Testis (tissue), 2 donors: ENCODE measurements around the gene AHDC1.

Source experiments
- CTCF ChIP-seq, 3 experiments: fragments of 450-650 bp in 2 of 3; fragments of 200-600 bp in 1 of 3; sonication (generic) in 1 of 3; IDR thresholded peaks; one replicate each; pipeline ENCODE4 v1.5.1; 2016 to 2019; ENCODE audit warnings: antibody characterized with exemption in 3 of 3, mild to moderate bottlenecking in 2 of 3, moderate library complexity in 1 of 3
- POLR2A ChIP-seq: fragments of 450-650 bp; IDR thresholded peaks from one replicate; pipeline ENCODE4 v1.6.1; 2017; ENCODE audit warnings: antibody characterized with exemption, mild to moderate bottlenecking, moderate library complexity

GRCh38 chr1:27594564-27595510 is 9.1 kb downstream of the AHDC1 start:
- TF ChIP-seq CTCF (IDR thresholded peaks at IDR 0.05): no peak
- TF ChIP-seq POLR2A: no peak
